ENCODE measurements around the gene ODR4. TPM values are rescaled to one million over a fixed set of nuclear protein-coding genes. Genes with fewer than 3 reads are reported as not detected.

Gene ODR4
- polyA plus RNA-seq, 1 donor (not counting 4 experiments of a cell fraction or from before 2014, with no cell fraction given): 20.0 TPM

GRCh38 chr1:186461014-186461413 lies 85.4 kb downstream of the ODR4 start, which contains the start of gene PDC:
PDC (minus strand) TSS chr1:186461114; CDS start chr1:186449459, 11,655 bp downstream.
- no peak within 1 kb of the TSS for H3K4me2 ChIP-seq (ENCODE audit: control insufficient read depth, extremely low read depth, insufficient read depth, low read depth, low read length)
- FAIRE-seq (no peak), DNase-seq (ENCODE audit: low read depth, low spot score) (no peak)
- no peak within 1 kb of the TSS for H3K9ac ChIP-seq (ENCODE audit: control insufficient read depth, extremely low read depth, insufficient read depth, low read length)
- no peaks in the 10 kb centered on the region for H3K27me3 ChIP-seq (ENCODE audit: control insufficient read depth, extremely low read depth, insufficient read depth, low read length)
- no peak within 1 kb of the TSS for H3K4me3 ChIP-seq (ENCODE audit: control insufficient read depth in 2 of 3, extremely low read depth in 1 of 3, insufficient read depth in 2 of 3, low read depth in 1 of 3, low read length in 3 of 3)
- H4K20me1 ChIP-seq (ENCODE audit: control insufficient read depth, extremely low read depth, insufficient read depth, low read length): no peaks in the 10 kb centered on the region
- no peak within 1 kb of the TSS for H3K27ac ChIP-seq (ENCODE audit: control insufficient read depth, insufficient read depth, low read length)
- dilution Hi-C loops (cut with MboI; ENCODE audit: extremely low pct_ligation_motif_present, low sequenced_read_pairs): no loop called here
- TF ChIP-seq CTCF (optimal IDR thresholded peaks at IDR 0.05 in 1 of 3, IDR thresholded peaks at IDR 0.05 in 1 of 3, conservative IDR thresholded peaks at IDR 0.05 in 1 of 3; ENCODE audit: extremely low read depth in 1 of 3, insufficient read depth in 2 of 3, low read length in 3 of 3) (no peak), EZH2 (IDR thresholded peaks at IDR 0.05; ENCODE audit: low read length) (no peak)
- H3K4me1 ChIP-seq (ENCODE audit: control insufficient read depth, extremely low read depth, insufficient read depth, low read length): no peaks in the 10 kb centered on the region
- no peak within 1 kb of the TSS for H2AFZ ChIP-seq (ENCODE audit: control insufficient read depth, low read length)
- no peaks in the 10 kb centered on the region for H3K36me3 ChIP-seq (ENCODE audit: control insufficient read depth in 2 of 2, extremely low read depth in 1 of 2, insufficient read depth in 2 of 2, low read length in 2 of 2)
- no peaks in the 10 kb centered on the region for H3K9me1 ChIP-seq (ENCODE audit: control insufficient read depth, extremely low read depth, insufficient read depth, low read length)
- H3K9me3 ChIP-seq (ENCODE audit: control insufficient read depth, low read depth, low read length): no peaks in the 10 kb centered on the region
- H3K79me2 ChIP-seq (ENCODE audit: control insufficient read depth, insufficient read depth, low read length): no peaks in the 10 kb centered on the region

- no peaks in the 10 kb centered on the region for H3K4me1 ChIP-seq (ENCODE audit: control insufficient read depth, extremely low read depth, insufficient read depth, low read length)
- no peak overlapping the region for H3K27ac ChIP-seq (ENCODE audit: control insufficient read depth, insufficient read depth, low read length)
- dilution Hi-C loops (cut with MboI; ENCODE audit: extremely low pct_ligation_motif_present, low sequenced_read_pairs): no loop called here
- H2AFZ ChIP-seq (ENCODE audit: control insufficient read depth, low read length): no peak overlapping the region
- no peaks in the 10 kb centered on the region for H3K79me2 ChIP-seq (ENCODE audit: control insufficient read depth, insufficient read depth, low read length)
- TF ChIP-seq EZH2 (IDR thresholded peaks at IDR 0.05; ENCODE audit: low read length) (no peak), CTCF (optimal IDR thresholded peaks at IDR 0.05 in 1 of 3, IDR thresholded peaks at IDR 0.05 in 1 of 3, conservative IDR thresholded peaks at IDR 0.05 in 1 of 3; ENCODE audit: extremely low read depth in 1 of 3, insufficient read depth in 2 of 3, low read length in 3 of 3) (no peak)
- no peaks in the 10 kb centered on the region for H3K27me3 ChIP-seq (ENCODE audit: control insufficient read depth, extremely low read depth, insufficient read depth, low read length)
- DNase-seq (ENCODE audit: low read depth, low spot score) (no peak), FAIRE-seq (no peak)
- H3K36me3 ChIP-seq (ENCODE audit: control insufficient read depth in 2 of 2, extremely low read depth in 1 of 2, insufficient read depth in 2 of 2, low read length in 2 of 2): no peaks in the 10 kb centered on the region
- H3K9ac ChIP-seq (ENCODE audit: control insufficient read depth, extremely low read depth, insufficient read depth, low read length): no peak overlapping the region
- H3K9me1 ChIP-seq (ENCODE audit: control insufficient read depth, extremely low read depth, insufficient read depth, low read length): no peaks in the 10 kb centered on the region
- no peaks in the 10 kb centered on the region for H3K9me3 ChIP-seq (ENCODE audit: control insufficient read depth, low read depth, low read length)
- no peak overlapping the region for H3K4me2 ChIP-seq (ENCODE audit: control insufficient read depth, extremely low read depth, insufficient read depth, low read depth, low read length)
- no peaks in the 10 kb centered on the region for H4K20me1 ChIP-seq (ENCODE audit: control insufficient read depth, extremely low read depth, insufficient read depth, low read length)
- no peak overlapping the region for H3K4me3 ChIP-seq (ENCODE audit: control insufficient read depth in 2 of 3, extremely low read depth in 1 of 3, insufficient read depth in 2 of 3, low read depth in 1 of 3, low read length in 3 of 3)
Observed at GRCh38 chr1:186463511-186463910, 87.9 kb downstream of the ODR4 start.
